GM21786 (cell line): ENCODE results near the gene AANAT.
"Not testable (repeated sequence)": the region's sequence is repeated elsewhere in the genome, so short reads cannot be mapped to it uniquely, and the experiment has no call there.

ENCODE experiments used
- ATAC-seq: cut with Tn5 transposase; IDR thresholded peaks from one replicate; pipeline ENCODE4 v1.9.1; 2021; ENCODE audit not compliant: unreplicated experiment

AANAT gene

DNA sequence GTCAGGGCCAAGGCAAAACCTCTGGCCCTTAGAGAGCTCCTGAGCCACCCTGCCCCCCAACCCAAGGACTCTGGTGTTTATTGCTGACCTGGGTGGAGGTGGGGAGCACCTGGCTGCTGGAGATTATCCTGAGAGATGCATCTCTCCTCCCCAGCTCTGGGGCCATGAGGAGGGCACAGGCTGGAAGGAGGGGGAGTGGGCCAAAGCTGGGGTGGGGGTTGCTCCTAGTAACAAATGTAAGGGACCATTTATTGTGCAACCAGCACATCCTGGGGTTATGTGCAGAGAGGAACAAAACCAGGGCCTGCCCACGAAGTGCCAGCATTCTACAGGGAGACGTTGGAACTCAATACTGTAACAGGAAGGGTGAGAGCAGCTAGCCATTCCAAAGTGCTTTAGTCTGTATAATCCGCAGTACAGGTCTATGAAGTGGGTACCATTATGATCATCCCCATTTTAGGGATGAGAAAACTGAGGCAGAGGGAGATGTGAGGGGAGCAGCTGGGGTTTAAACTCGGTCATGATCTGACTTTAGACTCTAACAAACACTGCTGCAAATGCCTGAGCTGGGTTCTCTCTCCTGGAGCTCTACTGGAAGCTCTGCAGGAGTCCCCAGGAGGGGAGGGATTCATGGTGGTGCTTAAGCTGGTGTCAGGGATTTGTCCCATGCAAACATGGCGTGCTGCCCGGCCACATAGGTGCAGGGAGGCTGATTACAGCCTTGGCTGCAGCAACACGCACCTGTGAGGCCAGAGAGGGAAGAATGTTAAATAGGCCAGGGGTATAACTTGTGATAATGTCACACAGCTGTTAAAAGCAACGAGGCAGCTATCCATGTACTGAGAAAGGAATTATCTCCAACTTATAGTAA lies 35.2 kb downstream of the AANAT start:
- no peak for ATAC-seq

DNA sequence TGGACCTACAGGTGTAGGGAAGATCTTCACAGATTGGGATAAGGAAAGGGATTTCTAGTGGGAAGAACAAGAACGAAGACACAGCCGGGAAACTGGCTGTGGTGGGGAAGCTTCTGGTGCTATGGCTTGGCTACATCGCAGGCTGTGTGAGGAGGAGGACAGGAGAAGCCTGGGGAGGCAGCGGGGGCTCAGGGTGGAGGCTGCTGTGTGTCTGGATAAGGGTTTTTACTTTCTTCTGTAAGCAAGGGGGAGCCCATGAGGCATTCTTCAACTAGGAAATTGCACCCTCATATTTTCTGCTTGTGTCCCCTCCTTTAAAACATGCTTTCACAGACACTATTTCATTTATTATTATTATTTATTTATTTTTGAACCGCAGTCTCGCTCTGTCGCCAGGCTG lies 36.7 kb downstream of the AANAT start:
- ATAC-seq: no peak

DNA sequence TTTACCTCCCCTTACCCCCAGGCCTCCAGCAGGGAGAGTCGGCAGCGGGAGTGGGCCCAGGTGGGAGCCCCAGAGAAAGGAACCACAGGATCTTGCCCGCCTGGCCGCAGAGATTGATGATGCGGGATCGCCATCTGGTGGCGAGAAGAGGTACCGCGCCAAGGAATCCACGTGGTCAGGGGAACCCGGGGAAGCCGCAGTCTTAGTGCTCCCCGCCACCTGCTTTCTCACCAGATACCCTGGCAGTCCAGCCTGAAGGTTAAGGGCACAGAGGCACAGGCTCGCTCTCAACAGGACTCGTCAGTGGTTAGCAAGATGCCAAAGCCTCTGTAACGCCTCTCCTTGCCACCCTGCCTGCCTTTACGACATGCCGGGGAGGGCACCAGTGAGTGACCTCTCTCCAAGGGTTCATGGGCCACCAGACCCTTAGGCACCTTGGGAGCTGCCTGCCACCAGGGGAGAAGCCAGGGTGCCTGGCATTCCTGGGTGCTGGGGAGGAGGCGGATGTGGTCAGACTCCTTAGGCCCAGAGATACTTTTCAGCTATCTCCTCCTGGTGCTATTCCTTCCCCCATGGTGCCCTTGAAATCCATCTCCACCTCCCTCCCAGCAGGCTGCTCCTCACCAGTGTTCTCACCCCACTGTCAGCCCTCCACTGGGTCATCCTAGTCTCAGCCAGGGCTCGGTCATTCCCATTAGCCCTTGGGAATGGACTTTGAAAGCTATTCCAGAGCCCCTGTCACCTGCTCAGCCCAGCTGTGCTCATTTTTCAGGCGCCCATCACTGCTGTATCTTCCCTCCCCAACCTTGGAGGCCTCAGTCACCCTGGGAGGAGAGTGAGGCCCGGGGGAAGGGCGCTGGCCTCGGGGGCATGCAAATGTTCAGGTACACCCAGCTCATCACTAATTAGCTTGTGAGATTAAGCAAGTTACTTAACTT lies 39.3 kb downstream of the AANAT start:
- no peak for ATAC-seq

DNA sequence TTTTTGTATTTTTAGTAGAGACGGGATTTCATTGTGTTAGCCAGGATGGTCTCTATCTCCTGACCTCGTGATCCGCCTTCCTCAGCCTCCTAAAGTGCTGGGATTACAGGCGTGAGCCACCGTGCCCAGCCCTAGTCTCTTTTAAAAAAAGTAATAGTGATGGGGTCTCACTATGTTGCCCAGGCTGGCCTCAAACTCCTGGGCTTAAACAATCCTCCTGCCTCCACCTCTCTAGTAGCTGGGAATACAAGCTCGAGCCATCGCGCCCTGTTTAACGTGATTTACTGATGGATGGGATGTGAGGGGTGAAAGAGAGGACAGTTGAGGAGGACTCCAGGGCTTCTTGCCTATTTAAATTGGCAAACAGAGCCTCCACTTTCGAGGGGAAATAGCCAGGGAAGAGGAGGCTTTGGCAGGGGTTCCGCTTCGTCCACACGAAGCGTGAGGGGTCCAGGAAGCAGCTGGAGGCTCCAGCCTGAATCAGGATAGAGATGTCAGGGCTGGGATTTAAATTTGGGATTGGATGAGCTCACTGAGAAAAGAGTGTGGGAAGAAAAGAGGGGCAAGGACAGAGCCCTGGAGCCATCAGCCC lies 41.2 kb downstream of the AANAT start:
- ATAC-seq: not testable (repeated sequence)

DNA sequence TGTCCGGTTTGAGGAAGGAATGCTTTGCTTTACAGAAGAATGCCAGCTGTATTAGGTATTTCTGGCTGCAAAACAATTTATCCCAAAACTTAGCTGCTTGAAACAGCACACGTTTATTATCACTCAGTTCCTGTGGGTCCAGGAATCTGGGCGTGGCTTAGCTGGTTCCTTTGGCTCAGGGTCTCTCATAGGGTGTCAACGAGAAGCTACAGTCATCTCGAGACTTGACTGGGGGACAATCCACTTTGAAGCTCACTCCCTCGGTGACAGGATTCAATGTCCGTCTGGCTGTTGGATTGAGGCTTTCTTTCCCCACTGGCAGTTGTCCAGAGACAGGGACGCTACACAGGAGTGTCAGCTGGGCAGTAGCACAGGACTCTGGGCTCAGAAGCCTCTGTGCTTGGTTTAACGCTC lies 43.4 kb downstream of the AANAT start:
- no peak for ATAC-seq

DNA sequence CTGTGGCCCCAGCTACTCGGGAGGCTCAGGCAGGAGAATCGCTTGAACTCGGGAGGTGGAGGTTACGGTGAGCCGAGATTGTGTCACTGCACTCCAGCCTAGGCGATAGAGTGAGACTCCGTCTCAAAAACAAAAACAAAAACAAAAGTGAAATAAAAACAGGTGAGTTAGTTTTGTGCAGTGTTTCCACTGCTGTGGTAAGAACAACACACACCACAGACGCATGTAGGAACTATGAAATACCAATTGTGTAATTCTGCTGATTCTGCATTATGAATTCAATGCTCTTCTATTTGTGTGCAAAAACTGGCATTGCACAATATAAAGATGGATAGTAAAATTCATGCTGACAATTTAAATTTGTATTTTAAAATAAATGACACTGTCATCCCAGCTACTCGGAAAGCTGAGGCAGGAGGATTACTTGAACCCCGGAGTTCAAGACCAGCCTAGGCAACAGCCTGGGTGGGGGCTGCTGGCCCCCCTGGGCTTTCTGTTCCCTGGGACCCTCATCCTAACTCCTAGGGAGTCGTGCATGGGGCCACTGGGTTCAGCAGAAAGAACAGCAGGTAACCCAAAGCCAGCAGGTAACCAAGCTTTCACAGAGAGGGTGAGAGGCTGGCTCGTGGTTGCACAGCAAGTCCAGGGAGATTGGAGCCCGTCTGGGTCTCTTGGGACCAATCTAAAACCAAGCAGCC lies 44.4 kb downstream of the AANAT start:
- ATAC-seq: no peak

DNA sequence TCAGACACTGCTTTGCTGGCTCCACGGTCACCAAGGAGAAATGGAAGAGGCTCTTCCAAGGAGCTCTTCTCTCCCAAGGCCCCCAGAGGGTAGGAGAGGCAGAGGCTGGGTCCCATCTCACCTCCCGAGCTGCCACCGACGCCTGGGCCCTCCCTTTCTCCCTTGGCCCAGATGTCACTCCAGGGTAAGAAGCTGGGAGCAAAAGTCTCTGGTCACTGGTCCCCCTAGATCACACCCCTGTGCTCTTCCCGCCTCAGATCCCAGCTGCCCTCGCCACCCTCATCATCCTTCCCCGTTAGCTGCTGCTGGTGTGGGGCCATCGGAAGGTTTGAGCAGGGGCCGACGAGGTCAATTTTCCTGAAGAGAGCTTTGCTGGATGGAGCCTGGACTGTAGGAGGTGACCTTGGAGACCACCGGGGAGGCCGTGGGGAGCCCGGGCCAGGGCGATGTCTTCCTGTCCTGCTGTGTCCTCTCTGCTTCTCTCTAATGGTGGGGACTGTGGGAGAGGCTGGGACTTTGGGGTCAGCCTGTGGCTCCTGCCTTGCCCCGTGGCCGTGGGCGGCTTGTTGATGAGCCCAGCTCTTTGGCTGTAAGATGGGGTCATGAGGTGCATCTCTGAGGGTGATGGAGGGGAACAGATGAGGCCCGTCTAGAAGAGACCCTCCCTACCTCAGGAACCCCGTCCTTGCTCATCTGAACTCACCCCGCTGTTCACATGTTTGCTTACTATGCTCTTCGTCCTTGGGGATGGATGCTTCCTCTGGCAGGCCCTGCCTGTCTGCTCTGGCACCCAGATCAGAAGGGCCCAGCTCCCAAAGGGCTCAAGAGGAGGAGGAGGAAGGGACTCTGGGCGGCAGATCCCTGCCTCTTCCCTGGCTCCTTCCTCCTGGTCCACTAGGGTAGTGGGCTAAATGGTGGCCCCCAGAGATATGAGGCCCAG lies 45.2 kb downstream of the AANAT start:
- no peak for ATAC-seq

DNA sequence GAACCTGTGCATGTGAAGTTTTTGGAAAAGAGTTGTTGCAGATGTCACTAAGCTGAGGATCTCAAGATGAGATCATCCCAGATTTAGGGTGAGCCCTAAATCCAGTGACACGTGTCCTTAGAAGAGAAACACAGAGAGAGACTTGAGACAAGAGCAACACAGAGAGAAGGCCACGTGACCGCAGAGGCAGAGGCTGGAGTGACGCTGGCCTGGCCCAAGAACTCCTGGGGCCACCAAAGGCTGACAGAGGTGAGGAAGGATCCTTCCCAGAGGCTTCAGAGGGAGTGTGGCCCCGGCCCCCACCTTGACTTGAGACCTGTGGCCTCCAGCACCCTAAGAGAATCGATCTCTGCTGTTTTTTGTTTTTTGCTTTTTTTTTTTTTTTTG lies 45.9 kb downstream of the AANAT start:
- no peak for ATAC-seq

DNA sequence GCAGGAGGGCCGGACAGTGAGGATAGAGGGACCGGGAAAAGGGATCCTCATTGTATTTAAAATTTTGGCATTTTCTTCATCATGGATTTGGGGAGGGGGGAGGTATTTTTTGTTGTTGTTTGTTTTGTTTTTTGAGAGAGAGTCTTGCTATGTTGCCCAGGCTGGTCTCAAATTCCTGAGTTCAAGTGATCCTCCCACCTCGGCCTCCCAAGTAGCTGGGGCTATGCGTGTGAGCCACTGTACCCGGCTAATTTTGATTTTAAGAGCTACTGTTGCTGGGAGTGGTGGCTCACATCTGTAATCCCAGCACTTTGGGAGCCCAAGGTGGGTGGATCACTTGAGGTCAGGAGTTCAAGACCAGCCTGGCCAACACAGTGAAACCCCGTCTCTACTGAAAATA lies 47.0 kb downstream of the AANAT start:
- ATAC-seq: not testable (repeated sequence)

DNA sequence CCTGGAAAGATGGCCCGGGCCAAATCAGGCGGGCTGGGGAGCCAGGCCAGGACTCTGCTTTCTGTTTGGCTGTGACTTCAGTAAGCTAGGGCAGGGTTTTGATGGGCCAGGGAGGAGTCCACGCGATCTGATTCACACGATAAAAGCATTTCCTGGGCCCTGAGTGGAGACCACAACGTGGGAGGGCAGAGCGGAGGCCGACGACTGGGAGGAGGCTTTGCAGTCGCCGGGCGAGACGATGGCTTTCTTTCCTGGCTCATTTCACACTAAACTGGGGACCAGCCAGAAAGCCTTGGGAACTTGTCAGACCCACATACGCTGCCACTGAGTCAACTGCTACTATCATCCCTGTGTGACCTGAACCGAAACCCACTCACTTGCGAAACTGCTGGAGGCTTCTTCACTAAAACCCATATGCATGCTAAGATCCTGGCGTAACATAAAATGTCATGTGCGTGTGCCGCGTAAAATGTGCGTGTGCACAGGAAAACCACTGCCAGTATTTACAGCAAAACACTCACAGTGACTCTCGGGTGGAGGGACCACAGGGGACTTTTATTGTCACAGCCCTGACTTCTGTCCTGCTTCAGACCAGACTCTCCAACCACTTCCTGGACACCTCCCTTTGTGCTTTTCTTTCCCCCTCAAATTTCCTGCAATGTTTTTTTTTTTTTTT lies 48.0 kb downstream of the AANAT start:
- no peak for ATAC-seq

DNA sequence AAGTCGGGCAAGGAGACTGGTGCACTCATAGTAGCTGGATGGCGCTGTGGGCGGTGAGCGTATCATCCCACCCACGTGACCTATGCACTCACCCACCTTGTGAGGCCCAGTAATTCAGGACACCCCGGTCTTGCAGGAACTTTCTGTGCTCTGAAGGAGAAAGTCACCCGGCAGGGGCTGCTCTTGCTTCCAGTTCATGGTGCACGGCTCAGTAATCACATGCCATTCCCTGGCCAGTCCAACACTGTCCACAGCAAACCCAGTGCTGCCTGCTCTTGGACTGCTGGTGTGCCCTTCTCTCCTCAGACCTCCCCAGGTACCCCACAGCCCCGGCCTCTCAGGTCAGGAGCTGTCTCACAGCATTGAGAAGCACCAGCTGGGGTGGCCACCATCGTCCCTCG lies 50.2 kb downstream of the AANAT start:
- ATAC-seq: no peak

DNA sequence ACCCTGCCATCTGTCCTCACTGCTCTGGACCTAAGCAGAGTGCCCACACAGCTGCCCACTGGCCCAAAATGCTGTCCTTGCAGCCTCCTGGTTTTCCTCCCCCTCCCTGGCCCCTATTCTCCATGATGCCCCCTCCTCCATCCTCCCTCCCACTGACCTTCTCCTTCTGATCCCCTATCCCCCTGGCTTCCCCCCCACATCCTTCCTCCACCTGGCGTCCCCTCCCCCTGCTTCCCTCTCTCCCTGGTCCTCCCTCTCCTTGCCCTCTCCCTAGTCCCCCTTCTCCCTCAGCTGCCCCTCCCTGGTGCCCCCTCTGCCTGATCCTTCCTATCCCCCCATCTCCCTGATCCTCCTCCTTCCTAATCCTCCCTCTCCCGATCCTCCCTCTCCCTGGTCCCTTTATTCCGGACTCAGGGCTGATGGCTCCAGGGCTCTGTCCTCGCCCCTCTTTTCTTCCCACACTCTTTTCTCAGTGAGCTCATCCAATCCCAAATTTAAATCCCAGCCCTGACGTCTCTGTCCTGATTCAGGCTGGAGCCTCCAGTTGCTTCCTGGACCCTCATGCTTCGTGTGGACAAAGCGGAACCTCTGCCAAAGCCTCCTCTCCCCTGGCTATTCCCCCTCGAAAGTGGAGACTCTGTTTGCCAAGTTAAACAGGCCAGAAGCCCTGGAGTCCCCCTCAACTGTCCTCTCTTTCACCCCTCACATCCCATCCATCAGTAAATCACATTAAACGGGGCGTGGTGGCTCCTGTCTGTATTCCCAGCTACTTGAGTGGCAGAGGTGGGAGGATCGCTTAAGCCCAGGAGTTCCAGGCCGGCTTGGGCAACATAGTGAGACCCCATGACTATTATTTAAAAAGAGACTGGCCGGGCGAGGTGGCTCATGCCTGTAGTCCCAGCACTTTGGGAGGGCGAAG lies 51.9 kb downstream of the AANAT start:
- no peak for ATAC-seq
